Endodermal cell (in vitro differentiated cells): ENCODE data around the gene MTFR1L. TPM values are rescaled to one million over a fixed set of nuclear protein-coding genes. Genes with fewer than 3 reads are reported as not detected.

ENCODE experiments used
- DNase-seq: peaks from one replicate; pipeline ENCODE4 v3.0.0-alpha.2; 2017
- H3K27ac ChIP-seq: 2 replicates; pipeline ENCODE4 v1.5.1; 2013; ENCODE audit warnings: mild to moderate bottlenecking, low read depth, low read length, moderate library complexity
- H3K27me3 ChIP-seq: 2 replicates; pipeline ENCODE4 v1.6.1; 2013; ENCODE audit warnings: mild to moderate bottlenecking, low read length, moderate library complexity; ENCODE audit not compliant: insufficient read depth, control insufficient read depth, poor library complexity, severe bottlenecking
- H3K36me3 ChIP-seq: 2 replicates; pipeline ENCODE4 v1.7.0; 2013; ENCODE audit warnings: mild to moderate bottlenecking, low read length, moderate library complexity; ENCODE audit not compliant: control insufficient read depth, insufficient read depth
- H3K4me1 ChIP-seq: one replicate; pipeline ENCODE4 v1.7.0; 2013; ENCODE audit warnings: low read length; ENCODE audit not compliant: control insufficient read depth, insufficient read depth
- H3K4me3 ChIP-seq: 2 replicates; pipeline ENCODE4 v1.5.1; 2013; ENCODE audit warnings: mild to moderate bottlenecking, low read length, moderate library complexity
- H3K9ac ChIP-seq: 2 replicates; pipeline ENCODE4 v1.6.1; 2013; ENCODE audit warnings: mild to moderate bottlenecking, low read length, moderate library complexity; ENCODE audit not compliant: poor library complexity, severe bottlenecking; ENCODE audit errors: extremely low read depth
- H3K9me3 ChIP-seq: 2 replicates; pipeline ENCODE4 v1.6.1; 2013; ENCODE audit warnings: mild to moderate bottlenecking, low read length, moderate library complexity; ENCODE audit not compliant: control insufficient read depth
- H3K27ac Mint-ChIP-seq: 2 replicates; pipeline ENCODE4 v1.8.0; 2020; ENCODE audit warnings: mixed read lengths
- H3K27me3 Mint-ChIP-seq: 2 replicates; pipeline ENCODE4 v1.8.0; 2021; ENCODE audit warnings: mild to moderate bottlenecking, mixed read lengths; ENCODE audit not compliant: insufficient read depth
- H3K36me3 Mint-ChIP-seq: 2 replicates; pipeline ENCODE4 v1.8.0; 2020; ENCODE audit warnings: low read depth, mixed read lengths
- H3K4me1 Mint-ChIP-seq: 2 replicates; pipeline ENCODE4 v1.8.0; 2020; ENCODE audit warnings: mixed read lengths
- H3K4me3 Mint-ChIP-seq: 2 replicates; pipeline ENCODE4 v1.8.0; 2020; ENCODE audit warnings: mild to moderate bottlenecking, moderate library complexity, mixed read lengths
- H3K9me3 Mint-ChIP-seq: 2 replicates; pipeline ENCODE4 v1.8.0; 2020; ENCODE audit warnings: mild to moderate bottlenecking, mixed read lengths
- CTCF ChIP-seq: fragments of 200-600 bp; sonication (generic); conservative IDR thresholded peaks from 2 replicates; pipeline ENCODE4 v1.5.0; 2021; ENCODE audit warnings: antibody characterized with exemption, mild to moderate bottlenecking
- WGBS, 2 experiments: methylation state at CpG; one replicate each; pipeline versions ENCODE4 v1.1.5 to v1.1.7; 2013; ENCODE audit warnings: missing lambda C conversion rate in 2 of 2, mixed read lengths in 1 of 2; ENCODE audit not compliant: insufficient coverage in 1 of 2, insufficient read length in 1 of 2; 5-methylcytosine and 5-hydroxymethylcytosine counted together
- total RNA-seq, 2 donors: library from RNA; stranded (reverse); fragmentation: NEBNext Ultra II Directional in 1 of 2; extraction: Animal tissue kit (Norgen Biotek cat#: 25700) in 1 of 2; gene quantifications; 2 replicates in 1 of 2; 3 replicates in 1 of 2; pipeline ENCODE4 v1.2.1, GENCODE V29; 2021

The MTFR1L gene
- total RNA-seq, 2 donors from 2014 or later = 31.6 to 36.2 TPM

- peak; percentile 89 for TF ChIP-seq CTCF
- H3K27ac ChIP-seq = no peak overlapping the region
- DNase-seq = peak; percentile 97
- peaks cover 6% of the 10 kb centered on the region for H3K4me1 ChIP-seq
- H3K36me3 Mint-ChIP-seq = no peaks in the 10 kb centered on the region
- H3K9me3 ChIP-seq = no peaks in the 10 kb centered on the region
- no peak overlapping the region for H3K4me3 ChIP-seq
- no peaks in the 10 kb centered on the region for H3K27me3 Mint-ChIP-seq
- H3K4me1 Mint-ChIP-seq = peaks cover 20% of the 10 kb centered on the region
- no peaks in the 10 kb centered on the region for H3K9me3 Mint-ChIP-seq
- no peaks in the 10 kb centered on the region for H3K36me3 ChIP-seq
- no peaks in the 10 kb centered on the region for H3K27me3 ChIP-seq
- H3K27ac Mint-ChIP-seq = peak overlapping the region; percentile 14
- WGBS, 2 experiments = 14 to 26% methylated on average over 8 to 10 of the region's 19 CpGs
- H3K9ac ChIP-seq = no peak overlapping the region
- H3K4me3 Mint-ChIP-seq = no peak overlapping the region
These were observed 22.8 kb upstream of the MTFR1L start for GRCh38 chr1:25796811-25797458.

GRCh38 chr1:25797939-25798338, 21.8 kb upstream of the MTFR1L start:
- DNase-seq = peak; percentile 91
- Histone ChIP-seq H3K4me1 (peaks cover 6% of the 10 kb centered on the region), H3K9ac (no peak overlapping the region), H3K4me3 (no peak overlapping the region), H3K27ac (no peak overlapping the region), H3K27me3 (no peaks in the 10 kb centered on the region), H3K9me3 (no peaks in the 10 kb centered on the region), H3K36me3 (no peaks in the 10 kb centered on the region)
- peak; percentile 88 for TF ChIP-seq CTCF
- Mint-ChIP-seq H3K27me3 (no peaks in the 10 kb centered on the region), H3K9me3 (no peaks in the 10 kb centered on the region), H3K4me3 (no peak overlapping the region), H3K4me1 (peaks cover 25% of the 10 kb centered on the region), H3K27ac (no peak overlapping the region), H3K36me3 (no peaks in the 10 kb centered on the region)
- 81 to 93% methylated on average over 6 to 8 of the region's 8 CpGs for WGBS, 2 experiments

GRCh38 chr1:25798666-25799351, 20.9 kb upstream of the MTFR1L start:
- Mint-ChIP-seq H3K27me3 (no peaks in the 10 kb centered on the region), H3K27ac (no peak overlapping the region)
- 93 to 94% methylated on average over 6 to 8 of the region's 8 CpGs for WGBS, 2 experiments

More at GRCh38 chr1:25798666-25799351, 20.9 kb upstream of the MTFR1L start:
- no peak for TF ChIP-seq CTCF
- Histone ChIP-seq H3K4me3 (no peak overlapping the region), H3K9ac (no peak overlapping the region), H3K9me3 (no peaks in the 10 kb centered on the region), H3K36me3 (no peaks in the 10 kb centered on the region), H3K4me1 (peaks cover 6% of the 10 kb centered on the region), H3K27ac (no peak overlapping the region), H3K27me3 (no peaks in the 10 kb centered on the region)
- H3K9me3 Mint-ChIP-seq = no peaks in the 10 kb centered on the region
- H3K4me1 Mint-ChIP-seq = peaks cover 26% of the 10 kb centered on the region
- DNase-seq = no peak
- H3K36me3 Mint-ChIP-seq = no peaks in the 10 kb centered on the region
- peak overlapping the region; percentile 73 for H3K4me3 Mint-ChIP-seq
